Stimulated activated CD4-positive, alpha-beta T cell treated with anti-CD3 and anti-CD28 coated beads, Interleukin-15, amount 100 ng/mL, for 1 hour (primary cell): ENCODE measurements around the gene ACBD7.

Source experiments
- DNase-seq, 2 donors: peaks; one replicate each; pipeline ENCODE4 v3.0.0-alpha.2; 2020; ENCODE audit warnings: low read depth in 1 of 2, low spot score in 1 of 2

The ACBD7 gene

GRCh38 chr10:15088428-15089261, at the start of gene ACBD7:
ACBD7 (minus strand) TSS chr10:15088776; CDS start chr10:15088728, 48 bp downstream.
- DNase-seq, result peak; percentile 52 to 70

DNA sequence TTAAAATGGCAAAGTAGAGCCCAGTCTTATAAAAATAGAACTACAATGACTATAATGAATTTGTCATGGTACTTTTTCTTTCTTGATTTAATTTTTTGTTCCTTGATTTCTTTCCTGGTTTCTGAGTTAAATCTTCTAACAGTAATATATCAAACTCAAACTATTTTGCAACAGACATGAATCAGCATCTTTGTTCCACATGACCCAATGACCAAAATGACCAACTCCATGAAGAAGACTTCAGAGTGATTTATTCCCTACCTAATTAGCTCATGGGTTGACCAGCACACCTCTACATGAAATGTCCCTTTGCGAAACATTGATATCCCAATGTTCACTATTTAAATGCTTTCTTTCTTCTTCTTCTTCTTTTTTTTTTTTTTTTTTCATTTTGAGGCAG, 49.1 kb upstream of the ACBD7 start:
- DNase-seq, result no peak

- no peak for DNase-seq
Observed at GRCh38 chr10:15137036-15137359, 48.4 kb upstream of the ACBD7 start.

DNA sequence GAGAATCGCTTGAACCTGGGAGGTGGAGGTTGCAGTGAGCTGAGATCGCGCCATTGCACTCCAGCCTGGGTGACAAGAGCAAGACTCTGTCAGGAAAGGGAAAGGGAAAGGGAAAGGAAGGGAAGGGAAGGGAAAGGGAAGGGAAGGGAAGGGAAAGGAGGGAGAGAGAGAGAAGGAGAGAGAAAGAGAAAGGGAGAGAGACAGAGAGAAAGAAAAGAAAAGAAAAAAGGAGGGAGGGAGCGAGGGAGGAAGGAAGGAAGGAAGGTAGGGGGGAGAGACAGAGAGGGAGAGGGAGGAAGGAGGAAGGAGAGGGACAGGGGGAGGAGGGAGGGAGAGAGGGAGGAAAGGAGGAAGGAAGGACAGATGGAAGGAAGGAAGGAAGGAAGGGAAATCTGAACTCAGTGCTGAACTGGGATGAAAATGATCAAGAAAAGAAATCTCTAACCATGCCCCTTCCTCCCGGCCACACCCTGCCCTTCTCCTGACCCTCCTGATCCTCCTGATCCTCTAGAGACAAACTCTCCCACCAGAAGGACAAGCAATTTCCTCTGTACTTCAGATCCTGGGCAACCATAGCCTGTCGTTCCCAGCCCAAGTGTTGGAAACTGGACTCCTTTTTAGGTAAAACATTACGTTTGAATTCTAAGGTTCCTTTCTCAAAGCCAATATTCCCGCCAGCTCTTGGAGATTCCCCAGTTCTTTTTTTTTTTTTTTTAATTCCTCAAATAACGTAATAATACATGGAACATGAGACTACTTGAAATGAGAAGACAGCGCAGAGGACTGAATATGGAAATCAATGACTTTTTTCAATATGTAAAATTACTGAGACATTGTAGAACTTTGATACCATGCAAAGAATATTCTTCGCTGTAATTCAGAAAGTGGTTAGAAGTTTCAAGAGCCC, 47.8 kb upstream of the ACBD7 start:
- DNase-seq, result no peak

DNA sequence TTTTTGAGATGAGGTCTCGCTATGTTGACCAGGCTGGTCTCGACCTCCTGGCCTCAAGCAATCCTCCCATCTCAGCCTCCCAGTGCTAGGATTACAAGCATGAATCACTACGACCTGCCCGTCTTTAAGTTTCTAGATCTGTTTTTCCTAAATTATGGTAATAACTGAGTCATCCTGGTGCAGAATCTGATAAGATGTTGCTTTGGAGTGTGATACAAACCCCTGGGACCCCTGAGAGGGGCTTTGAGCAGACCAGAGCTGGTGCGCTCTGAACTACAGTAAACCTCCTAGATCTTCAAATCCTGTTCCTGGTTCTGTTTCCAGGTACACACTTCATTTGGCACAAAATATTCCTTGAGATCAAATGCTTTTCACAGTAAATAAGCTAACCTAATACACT, 42.8 kb upstream of the ACBD7 start:
- DNase-seq, result no peak

DNA sequence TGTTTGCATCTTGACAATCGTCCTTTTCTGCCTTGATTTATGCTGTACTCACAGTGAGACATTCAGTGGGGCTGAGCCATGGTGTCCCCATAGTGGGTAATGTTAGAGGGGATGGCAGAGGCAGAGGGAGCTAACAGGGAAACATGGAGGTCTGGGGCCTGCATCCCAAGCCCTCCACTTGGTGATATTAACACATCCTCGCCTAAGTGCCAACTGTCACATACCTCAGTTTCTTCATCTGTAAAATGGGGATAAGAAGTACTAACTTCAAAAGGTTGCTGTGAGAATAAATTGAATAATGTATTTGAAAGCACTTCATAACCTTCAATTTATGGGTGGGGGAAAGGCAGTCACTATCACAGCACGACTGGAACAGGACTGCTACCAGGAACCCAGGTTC, 36.3 kb upstream of the ACBD7 start:
- DNase-seq, result no peak

DNA sequence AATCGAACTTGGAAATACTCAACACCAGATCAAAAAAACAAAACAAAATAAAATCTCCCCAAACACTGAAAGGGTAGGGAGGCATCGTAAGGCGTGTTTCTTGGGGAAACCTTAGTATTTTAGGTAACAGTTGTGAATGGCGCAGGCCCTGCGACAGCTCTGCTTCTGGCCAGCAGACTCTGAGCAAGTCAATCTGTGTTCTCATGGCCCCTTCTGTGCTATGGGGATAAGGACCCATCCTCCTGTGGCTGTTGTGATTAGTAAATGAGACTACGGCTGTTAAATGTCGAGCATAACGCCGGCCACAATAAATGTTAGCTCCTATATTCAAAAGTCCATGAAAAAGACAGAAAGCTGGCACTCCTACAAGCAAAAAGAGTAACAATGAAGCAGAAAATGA, 35.6 kb upstream of the ACBD7 start:
- no peak for DNase-seq

DNA sequence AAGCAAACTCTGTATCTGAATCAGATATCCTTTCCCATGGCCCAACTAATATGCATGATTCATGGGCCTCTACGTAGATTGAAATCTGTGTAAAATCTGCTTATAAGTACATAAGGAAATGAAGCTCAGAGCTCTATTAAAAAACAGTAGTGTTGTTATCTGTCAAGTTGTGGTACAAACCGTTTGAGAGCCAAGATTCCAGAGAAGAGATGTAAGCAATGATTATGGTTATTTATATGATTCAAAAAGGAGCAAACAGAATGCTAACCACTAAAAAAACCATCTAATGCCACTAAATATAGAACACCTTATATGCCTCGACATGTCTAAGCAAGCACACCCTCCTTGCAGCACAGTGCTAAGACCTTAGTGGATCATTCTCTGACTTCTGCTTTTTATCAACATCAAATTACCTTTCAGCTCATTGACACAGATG, 35.2 kb upstream of the ACBD7 start:
- no peak for DNase-seq

GRCh38 chr10:15122477-15123030, 34.0 kb upstream of the ACBD7 start:
- no peak for DNase-seq

- DNase-seq, result no peak
Observed at GRCh38 chr10:15121707-15122106, 33.1 kb upstream of the ACBD7 start.

GRCh38 chr10:15120523-15120922, 31.9 kb upstream of the ACBD7 start:
- no peak for DNase-seq

GRCh38 chr10:15118615-15119014, 30.0 kb upstream of the ACBD7 start:
- DNase-seq, result no peak

- no peak for DNase-seq
Observed at GRCh38 chr10:15116225-15116624, 27.6 kb upstream of the ACBD7 start.

DNA sequence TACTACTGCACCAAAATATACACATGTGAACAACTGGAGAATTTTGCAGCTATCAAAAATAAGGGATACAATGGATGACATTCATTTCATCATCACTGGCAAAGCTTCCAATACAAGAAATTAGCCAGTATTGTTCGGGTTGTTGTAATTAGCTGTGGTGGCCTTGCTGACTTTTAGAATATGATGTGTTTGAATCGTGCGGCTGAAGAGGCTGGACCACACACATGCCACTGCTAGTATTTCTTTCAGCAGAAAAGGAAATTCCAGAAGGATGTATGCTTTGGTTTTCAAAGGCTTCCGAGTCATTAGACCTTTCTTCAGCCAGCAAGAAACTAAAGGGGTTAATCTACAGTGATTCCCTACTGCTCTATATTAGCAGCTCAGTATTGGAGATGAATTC, 25.2 kb upstream of the ACBD7 start:
- no peak for DNase-seq

DNA sequence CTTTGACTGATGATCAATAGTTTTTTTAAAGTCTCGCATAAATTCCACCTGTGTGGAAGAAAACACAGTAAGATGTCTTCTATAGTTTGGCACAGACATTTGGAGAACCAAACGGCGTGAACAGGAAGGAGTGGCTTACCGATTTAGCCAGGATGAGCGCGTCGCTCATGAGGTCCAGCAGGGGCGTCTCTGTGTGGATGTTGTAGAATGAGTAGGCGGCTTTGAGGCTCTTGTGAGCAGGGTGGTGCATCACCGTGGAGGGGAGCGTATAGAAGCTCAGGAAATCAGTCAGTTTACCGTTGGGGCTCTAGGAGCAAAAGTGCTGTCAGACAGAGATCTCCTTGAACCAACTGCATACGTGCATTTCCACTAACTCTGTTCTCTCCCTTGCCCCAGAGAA, 24.1 kb upstream of the ACBD7 start:
- DNase-seq, result no peak

DNA sequence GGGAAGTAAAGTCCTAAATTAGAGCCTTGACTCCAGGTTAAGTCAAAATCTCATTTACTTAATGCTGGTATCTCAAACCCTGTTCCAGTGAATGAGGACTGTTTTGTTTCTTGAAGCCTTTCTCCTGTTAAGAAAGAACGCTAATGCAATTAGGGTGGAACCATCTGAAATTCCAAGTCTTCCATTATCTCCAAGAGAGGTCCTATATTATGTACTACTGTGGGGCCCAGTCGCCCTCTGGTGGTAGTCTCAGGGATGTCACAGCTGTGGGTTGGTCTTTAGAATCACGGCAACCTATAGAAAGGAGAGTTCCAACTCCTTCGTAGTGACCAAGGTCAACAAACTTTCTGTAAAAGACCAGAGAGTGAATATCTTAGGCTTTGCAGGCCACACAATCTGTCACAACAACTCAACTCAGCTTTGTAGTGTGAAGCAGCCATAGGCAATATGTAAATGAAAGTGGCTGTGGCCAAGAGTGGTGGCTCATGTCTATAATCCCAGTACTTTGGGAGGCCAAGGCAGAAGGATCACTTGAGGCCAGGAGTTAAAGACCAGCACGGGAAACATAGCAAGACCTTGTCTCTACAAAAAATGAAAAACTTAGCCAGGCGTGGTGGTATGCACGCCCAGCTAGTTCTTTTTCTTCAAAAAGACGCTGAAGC, 17.9 kb upstream of the ACBD7 start:
- peak; percentile 34 to 50 for DNase-seq

DNA sequence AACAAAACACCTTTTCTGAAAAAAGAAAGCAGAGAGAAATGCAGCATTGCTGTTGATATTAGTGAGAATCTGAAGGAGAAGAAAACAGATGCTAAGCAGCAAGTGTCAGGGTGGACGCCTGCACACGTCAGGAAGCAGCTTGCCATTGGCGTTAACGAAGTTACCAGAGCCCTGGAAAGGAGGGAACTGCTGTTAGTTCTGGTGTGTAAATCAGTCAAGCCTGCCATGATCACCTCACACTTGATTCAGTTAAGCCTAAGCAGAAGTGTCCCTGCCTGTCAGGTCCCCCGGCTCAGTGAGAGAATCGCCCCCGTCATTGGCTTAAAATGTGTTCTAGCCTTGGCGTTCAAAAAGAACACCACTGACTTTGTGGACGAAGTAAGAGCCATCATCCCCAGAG, 14.9 kb upstream of the ACBD7 start:
- DNase-seq, result no peak

- no peak for DNase-seq
Observed at GRCh38 chr10:15099886-15100285, 11.3 kb upstream of the ACBD7 start.

DNA sequence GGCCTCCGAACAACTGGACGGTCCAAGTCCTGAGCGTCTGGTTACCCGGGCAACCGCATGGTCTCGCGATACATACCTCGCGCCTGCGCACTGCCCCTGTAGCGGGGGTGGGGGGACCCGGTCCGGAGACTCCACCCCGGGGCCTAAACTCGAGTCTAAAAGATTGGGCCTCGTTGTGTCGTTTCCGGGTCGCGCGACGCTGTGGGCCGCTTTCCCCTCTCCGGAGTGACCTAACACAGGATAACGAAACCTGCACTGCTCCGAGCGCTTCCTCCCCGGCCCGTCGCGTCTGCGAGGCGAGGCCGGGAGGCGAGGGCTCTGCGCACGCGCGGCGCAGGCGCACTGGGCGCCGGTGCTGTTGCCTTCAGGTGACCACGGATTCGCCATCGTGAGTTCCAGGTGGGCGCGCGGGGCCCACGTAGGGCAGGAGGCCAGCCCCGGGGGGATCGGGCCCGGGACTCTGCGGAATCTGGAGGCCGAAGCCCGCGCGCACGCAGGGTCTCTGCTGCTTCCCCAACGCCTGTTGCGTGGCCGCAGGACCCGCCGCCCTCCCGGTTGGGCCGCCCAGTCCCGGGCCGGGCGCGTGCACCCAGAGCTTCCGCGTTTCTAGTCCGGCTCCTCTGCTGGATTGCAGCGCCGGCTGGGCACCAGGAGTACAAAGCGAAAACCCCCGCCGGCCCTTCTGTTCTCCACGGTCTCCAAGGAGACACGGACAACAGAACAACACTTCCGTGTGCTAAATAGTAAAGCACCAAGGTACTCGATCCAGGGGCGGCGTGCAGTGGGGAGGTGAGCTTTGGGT, 8.6 kb upstream of the ACBD7 start, which contains the start of gene RPP38:
TSS of gene RPP38 (plus strand) at position 345 of the 802 bp plus-strand sequence. CDS start 5,960 bp downstream, outside the sequence.
- peak; percentile 89 to 97 for DNase-seq

GRCh38 chr10:15096661-15097010, 8.1 kb upstream of the ACBD7 start:
- DNase-seq, result no peak
